H1 (cell line): Measurements from ENCODE around the gene KIF23. TPM values are rescaled to one million over a fixed set of nuclear protein-coding genes. Genes with fewer than 3 reads are reported as not detected.
A peak's percentile ranks its signal among the peaks of the same experiment; 100 is the strongest.

Experiments used
- CTCF ChIA-PET: fragments of 300-600 bp; sonication (Branson Sonifier 250); formaldehyde crosslinking; loops from one replicate; lab custom pipeline; 2021; ENCODE audit not compliant: partially characterized antibody; lab: Charles Lee
- POLR2A ChIA-PET: fragments of 300-600 bp; sonication (Branson Sonifier 250); formaldehyde crosslinking; loops from one replicate; lab custom pipeline; 2021; ENCODE audit warnings: inconsistent platforms; ENCODE audit not compliant: partially characterized antibody; lab: Charles Lee
- DNase-seq, 2 experiments: peaks; one replicate each; pipeline versions ENCODE4 v3.0.0 to v3.0.0-alpha.2; 2010 to 2022; ENCODE audit warnings: low spot score in 2 of 2, low read depth in 1 of 2, mixed read lengths in 1 of 2
- FAIRE-seq: peaks from 2 replicates; lab custom pipeline; 2011; peaks lifted over from hg19 to GRCh38; lab: Jason Lieb, UNC
- H2AFZ ChIP-seq: 2 replicates; pipeline ENCODE4 v1.8.1; 2012; ENCODE audit warnings: low read length, inconsistent platforms
- H2AK5ac ChIP-seq: 2 replicates; pipeline ENCODE4 v1.6.1; 2013; ENCODE audit warnings: low read depth, low read length
- H2BK120ac ChIP-seq: replicated peaks from 2 replicates; pipeline ENCODE3; 2013; ENCODE audit warnings: low read depth, low read length, inconsistent platforms
- H2BK12ac ChIP-seq: 2 replicates; pipeline ENCODE4 v1.6.1; 2013; ENCODE audit warnings: low read depth, low read length
- H2BK15ac ChIP-seq: 2 replicates; pipeline ENCODE4 v1.6.1; 2013; ENCODE audit warnings: low read length
- H2BK20ac ChIP-seq: 2 replicates; pipeline ENCODE4 v1.6.1; 2013; ENCODE audit warnings: low read length
- H2BK5ac ChIP-seq: 2 replicates; pipeline ENCODE4 v1.6.1; 2013; ENCODE audit warnings: low read depth, low read length
- H3K14ac ChIP-seq: 2 replicates; pipeline ENCODE4 v1.6.1; 2013; ENCODE audit warnings: inconsistent platforms; ENCODE audit not compliant: insufficient read length
- H3K18ac ChIP-seq: 2 replicates; pipeline ENCODE4 v1.6.1; 2013; ENCODE audit warnings: low read length; ENCODE audit errors: extremely low read depth
- H3K23ac ChIP-seq: 2 replicates; pipeline ENCODE4 v1.6.1; 2013; ENCODE audit warnings: inconsistent platforms; ENCODE audit not compliant: insufficient read length
- H3K23me2 ChIP-seq: 2 replicates; pipeline ENCODE4 v1.6.1; 2013; ENCODE audit warnings: low read depth, low read length
- H3K27ac ChIP-seq: 2 replicates; pipeline ENCODE4 v1.6.1; 2011; ENCODE audit warnings: low read depth, low read length, inconsistent platforms
- H3K27me3 ChIP-seq, 4 experiments: replicated peaks in 1 of 4; 1 replicate in 1 of 4; 2 replicates in 3 of 4; pipeline versions ENCODE4 v1.6.1 to v1.8.1; 2011 to 2013; ENCODE audit warnings: low read length in 3 of 4, mild to moderate bottlenecking in 3 of 4, inconsistent platforms in 2 of 4, mixed read lengths in 2 of 4, moderate library complexity in 1 of 4; ENCODE audit not compliant: control insufficient read depth in 3 of 4, insufficient read depth in 3 of 4; ENCODE audit errors: extremely low read depth in 1 of 4
- H3K36me3 ChIP-seq, 4 experiments: 2 replicates each; pipeline versions ENCODE4 v1.6.1 to v1.8.1; 2011 to 2013; ENCODE audit warnings: mild to moderate bottlenecking in 4 of 4, low read length in 3 of 4, moderate library complexity in 2 of 4, control low read depth in 1 of 4, inconsistent platforms in 1 of 4; ENCODE audit not compliant: insufficient read depth in 4 of 4, control insufficient read depth in 2 of 4
- H3K4ac ChIP-seq: replicated peaks from 2 replicates; pipeline ENCODE3; 2013; ENCODE audit warnings: low read length, low read depth, mixed read lengths, inconsistent platforms; ENCODE audit not compliant: insufficient read length
- H3K4me1 ChIP-seq, 4 experiments: replicated peaks in 1 of 4; 1 replicate in 1 of 4; 2 replicates in 3 of 4; pipeline versions ENCODE4 v1.6.1 to v1.8.1; 2011 to 2013; ENCODE audit warnings: low read length in 3 of 4, inconsistent platforms in 2 of 4, mixed read lengths in 1 of 4; ENCODE audit not compliant: insufficient read depth in 4 of 4, control insufficient read depth in 3 of 4
- H3K4me2 ChIP-seq, 2 experiments: 2 replicates each; pipeline versions ENCODE4 v1.6.1 to v1.8.1; 2011 to 2013; ENCODE audit warnings: low read depth in 2 of 2, low read length in 2 of 2, control low read depth in 1 of 2, inconsistent platforms in 1 of 2, mild to moderate bottlenecking in 1 of 2; ENCODE audit not compliant: insufficient read depth in 1 of 2
- H3K4me3 ChIP-seq, 4 experiments: fragments of 200-600, 300-600 bp in 1 of 4; sonication (generic), shearing (Covaris generic), sonication (Bioruptor Twin) in 1 of 4; 2 replicates each; pipeline versions ENCODE4 v1.5.1 to v1.8.1; 2011 to 2016; ENCODE audit warnings: low read length in 4 of 4, low read depth in 3 of 4, control low read depth in 2 of 4, inconsistent platforms in 2 of 4, mild to moderate bottlenecking in 2 of 4, mixed read lengths in 1 of 4, moderate library complexity in 1 of 4; ENCODE audit not compliant: insufficient read depth in 2 of 4; ENCODE audit errors: extremely low read depth in 1 of 4
- H3K56ac ChIP-seq: replicated peaks from 2 replicates; pipeline ENCODE3; 2013; ENCODE audit warnings: low read depth, mild to moderate bottlenecking, mixed read lengths, low read length, inconsistent platforms; ENCODE audit not compliant: insufficient read length
- H3K79me1 ChIP-seq: 2 replicates; pipeline ENCODE4 v1.6.1; 2013; ENCODE audit warnings: low read depth, low read length, control low read depth
- H3K79me2 ChIP-seq, 2 experiments: 2 replicates each; pipeline versions ENCODE4 v1.6.1 to v1.8.1; 2012 to 2013; ENCODE audit warnings: low read length in 2 of 2, mild to moderate bottlenecking in 2 of 2, inconsistent platforms in 1 of 2; ENCODE audit not compliant: insufficient read depth in 2 of 2, control insufficient read depth in 1 of 2
- H3K9ac ChIP-seq, 4 experiments: replicated peaks in 1 of 4; 1 replicate in 1 of 4; 2 replicates in 3 of 4; pipeline versions ENCODE4 v1.6.1 to v1.8.1; 2011 to 2013; ENCODE audit warnings: low read depth in 3 of 4, low read length in 3 of 4, control low read depth in 2 of 4, mild to moderate bottlenecking in 2 of 4, moderate library complexity in 2 of 4, inconsistent platforms in 1 of 4; ENCODE audit errors: extremely low read depth in 1 of 4
- H3K9me3 ChIP-seq, 2 experiments: 2 replicates each; pipeline versions ENCODE4 v1.6.1 to v1.8.1; 2012 to 2013; ENCODE audit warnings: mild to moderate bottlenecking in 2 of 2, moderate library complexity in 2 of 2, control low read depth in 1 of 2, inconsistent platforms in 1 of 2, low read depth in 1 of 2, low read length in 1 of 2, mixed read lengths in 1 of 2; ENCODE audit not compliant: insufficient read depth in 2 of 2
- H4K20me1 ChIP-seq, 2 experiments: replicated peaks in 1 of 2; 2 replicates each; pipeline versions ENCODE3 to v1.8.1; 2011 to 2013; ENCODE audit warnings: inconsistent platforms in 2 of 2, low read length in 2 of 2, mild to moderate bottlenecking in 1 of 2; ENCODE audit not compliant: insufficient read depth in 2 of 2, control insufficient read depth in 1 of 2
- H4K5ac ChIP-seq: 2 replicates; pipeline ENCODE4 v1.6.1; 2013; ENCODE audit warnings: low read length, low read depth, mixed read lengths, inconsistent platforms; ENCODE audit not compliant: insufficient read length
- H4K8ac ChIP-seq: 2 replicates; pipeline ENCODE4 v1.8.0; 2013; ENCODE audit warnings: mild to moderate bottlenecking, moderate library complexity, low read length, inconsistent platforms; ENCODE audit not compliant: insufficient read depth; ENCODE audit errors: extremely low read depth
- H4K91ac ChIP-seq: replicated peaks from 2 replicates; pipeline ENCODE3; 2013; ENCODE audit warnings: low read length, mixed read lengths, inconsistent platforms; ENCODE audit not compliant: insufficient read length
- BRCA1 ChIP-seq: IDR thresholded peaks from 2 replicates; pipeline ENCODE4 v1.6.1; 2012; ENCODE audit warnings: low read depth, low read length, improper control_type of control experiment
- CHD2 ChIP-seq: IDR thresholded peaks from 2 replicates; pipeline ENCODE4 v1.6.1; 2012; ENCODE audit warnings: low read length, improper control_type of control experiment
- CTCF ChIP-seq, 3 experiments: IDR thresholded peaks; 1 replicate in 2 of 3; 2 replicates in 1 of 3; pipeline versions ENCODE4 v1.5.1 to v1.6.1; 2011; ENCODE audit warnings: low read length in 3 of 3, mild to moderate bottlenecking in 3 of 3, inconsistent platforms in 2 of 3, low read depth in 1 of 3, moderate library complexity in 1 of 3; ENCODE audit not compliant: insufficient read depth in 1 of 3; ENCODE audit errors: control extremely low read depth in 1 of 3
- HDAC2 ChIP-seq, 2 experiments: fragments of 300-600 bp in 1 of 2; sonication (generic) in 1 of 2; IDR thresholded peaks; 2 replicates each; pipeline ENCODE4 v1.6.1; 2011 to 2012; ENCODE audit warnings: low read depth in 2 of 2, low read length in 2 of 2, mild to moderate bottlenecking in 2 of 2, moderate library complexity in 2 of 2, borderline replicate concordance in 1 of 2, inconsistent platforms in 1 of 2
- NRF1 ChIP-seq: IDR thresholded peaks from 2 replicates; pipeline ENCODE4 v1.6.1; 2011; ENCODE audit warnings: mild to moderate bottlenecking, low read depth, low read length, improper control_type of control experiment
- RAD21 ChIP-seq, 2 experiments: IDR thresholded peaks in 1 of 2; conservative IDR thresholded peaks in 1 of 2; 2 replicates each; pipeline ENCODE4 v1.6.1; 2011; ENCODE audit warnings: low read depth in 2 of 2, low read length in 2 of 2, improper control_type of control experiment in 1 of 2, inconsistent platforms in 1 of 2, mild to moderate bottlenecking in 1 of 2, moderate library complexity in 1 of 2
- SAP30 ChIP-seq: fragments of 300-600 bp; sonication (generic); IDR thresholded peaks from 2 replicates; pipeline ENCODE4 v1.7.1; 2012; ENCODE audit warnings: low read length, moderate library complexity, mild to moderate bottlenecking, inconsistent platforms; ENCODE audit not compliant: insufficient read depth, insufficient replicate concordance
- SIRT6 ChIP-seq: IDR thresholded peaks from one replicate; pipeline ENCODE4 v1.7.1; 2012; ENCODE audit warnings: low read length, inconsistent platforms
- SUZ12 ChIP-seq: fragments of 200-600 bp; sonication (generic); IDR thresholded peaks from 2 replicates; pipeline ENCODE4 v1.6.1; 2012; ENCODE audit warnings: mild to moderate bottlenecking, inconsistent platforms, low read length, moderate library complexity, mixed read lengths
- ZNF274 ChIP-seq: IDR thresholded peaks from 2 replicates; pipeline ENCODE4 v1.7.0; 2012; ENCODE audit warnings: low read length, borderline replicate concordance; ENCODE audit errors: extremely low read depth
- WGBS, 2 experiments: shearing (Covaris generic) in 1 of 2; methylation state at CpG; one replicate each; pipeline versions ENCODE4 v1.1.6 to v1.1.7; 2013 to 2015; ENCODE audit warnings: low lambda C conversion rate in 2 of 2, mixed read lengths in 2 of 2, inconsistent platforms in 1 of 2, low coverage in 1 of 2, missing lambda C conversion rate in 1 of 2; ENCODE audit not compliant: insufficient replicate concordance in 2 of 2, insufficient coverage in 1 of 2, insufficient read length in 1 of 2; ENCODE audit errors: extremely low coverage in 1 of 2, missing lambda C conversion rate in 1 of 2; 5-methylcytosine and 5-hydroxymethylcytosine counted together
- polyA plus RNA-seq, 7 experiments: library from polyadenylated mRNA; depleted of rRNA in 3 of 7; stranded (reverse) in 5 of 7; unstranded in 2 of 7; fragments of >200 nt in 5 of 7; fragments of 200-250 nt in 2 of 7; gene quantifications; 1 replicate in 5 of 7; 2 replicates in 1 of 7; 4 replicates in 1 of 7; pipeline versions ENCODE4 v1.2.1 to v1.2.3, GENCODE V29; 2011 to 2013; ENCODE audit warnings: missing spikeins in 2 of 7, mixed read lengths in 2 of 7
- total RNA-seq: library from RNA; stranded (reverse); fragmentation: NEBNext Ultra II Directional; extraction: Animal tissue kit (Norgen Biotek cat#: 25700); gene quantifications from 2 replicates; pipeline ENCODE4 v1.2.1, GENCODE V29; 2021

KIF23 gene
- total and polyA plus RNA-seq, 2 of the 8 experiments (the other 6 are each of a cell fraction or from before 2014, with no cell fraction given): 26.2 to 77.4 TPM

GRCh38 chr15:69478259-69478781 lies 64.2 kb downstream of the KIF23 start:
- DNase-seq (peak; percentile 61 to 86), FAIRE-seq (no peak)
- ChIA-PET CTCF (interaction anchor here (0.6 to 7.0 kb wide), 39 partner anchors 10 to 1470 kb away, joined by 3 to 70 read pairs (median 4); no protein-coding TSS in a partner anchor), POLR2A (no interaction called here)
- Histone ChIP-seq H2AK5ac (no peak overlapping the region), H4K91ac (no peak overlapping the region), H3K14ac (no peak overlapping the region), H3K4me1 (no peaks in the 10 kb centered on the region), H3K56ac (no peak overlapping the region), H3K18ac (no peak overlapping the region), H2BK5ac (no peak overlapping the region), H2BK120ac (no peak overlapping the region), H3K9ac (no peak overlapping the region), H2BK20ac (no peak overlapping the region), H3K4me3 (no peak overlapping the region), H3K23ac (no peak overlapping the region), H4K20me1 (no peaks in the 10 kb centered on the region), H4K8ac (no peak overlapping the region), H3K27ac (no peak overlapping the region), H3K27me3 (no peaks in the 10 kb centered on the region), H4K5ac (no peak overlapping the region), H3K23me2 (no peaks in the 10 kb centered on the region), H2AFZ (no peak overlapping the region), H3K4ac (no peak overlapping the region), H2BK15ac (no peak overlapping the region), H2BK12ac (no peak overlapping the region), H3K36me3 (no peaks in the 10 kb centered on the region), H3K79me1 (no peaks in the 10 kb centered on the region), H3K79me2 (no peaks in the 10 kb centered on the region), H3K4me2 (no peak overlapping the region), H3K9me3 (peaks cover 0 to 7% of the 10 kb centered on the region in 2 experiments; a peak in 2 of 4 replicates)
- 37% methylated on average over 13 of the region's 13 CpGs; no CpG with 5 or more reads in 1 of the 2 experiments for whole genome bisulfite sequencing, 2 experiments
- TF ChIP-seq CHD2 (no peak; the same call in 1 of the 2 replicates), SUZ12 (no peak), NRF1 (no peak), BRCA1 (no peak), SIRT6 (no peak), HDAC2 (IDR thresholded peaks at IDR 0.05; ENCODE audit: borderline replicate concordance in 1 of 2, low read depth in 2 of 2, low read length in 2 of 2) (no peak), SAP30 (no peak), RAD21 (IDR thresholded peaks at IDR 0.05 in 1 of 2, conservative IDR thresholded peaks at IDR 0.05 in 1 of 2; ENCODE audit: low read depth in 2 of 2, low read length in 2 of 2) (peak; percentile 97 to 98), CTCF (IDR thresholded peaks at IDR 0.05; ENCODE audit: control extremely low read depth in 1 of 3, insufficient read depth in 1 of 3, low read depth in 1 of 3, low read length in 3 of 3) (peak; percentile 89 to 92 (median 91)), ZNF274 (no peak)
